ENCODE data around the gene GINS1. TPM values are rescaled to one million over a fixed set of nuclear protein-coding genes. Genes with fewer than 3 reads are reported as not detected.

GINS1 gene
- total and polyA plus RNA-seq, 2 experiments from 2014 or later = 32.0 to 65.4 TPM

DNA sequence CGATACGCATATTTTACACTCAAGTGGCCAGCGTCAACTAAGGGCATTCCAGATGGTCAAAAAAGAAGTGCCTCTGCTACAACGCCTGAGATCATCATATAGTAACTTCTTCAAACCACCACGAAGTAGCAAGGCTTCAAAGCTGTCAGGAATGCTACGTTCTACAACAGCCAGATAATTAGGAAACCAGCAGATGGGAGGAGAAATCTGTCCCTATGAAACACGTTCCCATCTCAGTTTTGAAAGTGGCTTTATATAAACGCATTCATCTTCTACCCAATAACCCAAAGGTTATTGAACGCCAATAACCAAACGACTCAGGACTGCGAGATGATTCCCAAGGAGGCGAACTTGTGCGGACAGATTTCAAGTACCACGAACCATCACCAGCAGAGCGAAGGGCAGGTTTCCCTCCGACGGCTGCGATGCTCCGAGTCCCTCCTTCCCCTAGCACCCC, 18.0 kb upstream of the GINS1 start:
- no peaks in the 10 kb centered on the region for H3K27me3 ChIP-seq (ENCODE audit: insufficient read depth)
- Mint-ChIP-seq H3K27ac (no peak overlapping the region), H3K9me3 (no peaks in the 10 kb centered on the region; the same call in 1 of the 3 replicates), H3K4me3 (peak overlapping the region; percentile 83), H3K36me3 (ENCODE audit: low read depth) (peaks cover 22% of the 10 kb centered on the region), H3K4me1 (peaks cover 9% of the 10 kb centered on the region), H3K27me3 (ENCODE audit: insufficient read depth, low read depth, poor library complexity) (peaks cover 7% of the 10 kb centered on the region)
- ATAC-seq (no peak), DNase-seq (ENCODE audit: low spot score) (peak; percentile 33)
- peak overlapping the region; percentile 52 for H3K4me3 ChIP-seq
- H3K4me1 ChIP-seq (ENCODE audit: insufficient read depth) = peaks cover 11% of the 10 kb centered on the region
- H4K20me1 ChIP-seq (replicated peaks; ENCODE audit: insufficient read depth) = peaks cover 24% of the 10 kb centered on the region
- H3F3A ChIP-seq (replicated peaks; ENCODE audit: low read depth) = no peaks in the 10 kb centered on the region; the same call in 1 of the 2 replicates
- no peak for TF ChIP-seq CTCF (conservative IDR thresholded peaks at IDR 0.05; ENCODE audit: low read depth in 2 of 2)
- no peak for TF ChIP-seq ETS1 (IDR thresholded peaks at IDR 0.05)
- no peak for TF ChIP-seq REST (IDR thresholded peaks at IDR 0.05; ENCODE audit: unreplicated experiment)
- no peak for TF ChIP-seq NANOG (IDR thresholded peaks at IDR 0.05; ENCODE audit: borderline replicate concordance)
- TF ChIP-seq JUNB (IDR thresholded peaks at IDR 0.05; ENCODE audit: unreplicated experiment) = no peak
- peaks cover 53% of the 10 kb centered on the region for H3K79me2 ChIP-seq (replicated peaks; ENCODE audit: insufficient read depth)
- H2AFZ ChIP-seq = 0 out of 2 replicates have a peak overlapping the region, but pooled peaks have one; percentile 80
- no peak overlapping the region for H3K27ac ChIP-seq (ENCODE audit: low read depth)
- H3K9me2 ChIP-seq (ENCODE audit: insufficient read depth) = no peaks in the 10 kb centered on the region
- peak overlapping the region; percentile 80 for H3K4me2 ChIP-seq
- no peaks in the 10 kb centered on the region for H3K36me3 ChIP-seq (ENCODE audit: insufficient read depth)

GRCh38 chr20:25389858-25390537, 17.5 kb upstream of the GINS1 start:
- peak overlapping the region; percentile 80 for H3K4me2 ChIP-seq
- Mint-ChIP-seq H3K9me3 (no peaks in the 10 kb centered on the region; the same call in 1 of the 3 replicates), H3K27me3 (ENCODE audit: insufficient read depth, low read depth, poor library complexity) (peaks cover 4% of the 10 kb centered on the region), H3K36me3 (ENCODE audit: low read depth) (peaks cover 18% of the 10 kb centered on the region), H3K4me3 (peak overlapping the region; percentile 83), H3K4me1 (peaks cover 9% of the 10 kb centered on the region), H3K27ac (no peak overlapping the region)
- H4K20me1 ChIP-seq (replicated peaks; ENCODE audit: insufficient read depth) = peaks cover 20% of the 10 kb centered on the region
- H3K9me2 ChIP-seq (ENCODE audit: insufficient read depth) = no peaks in the 10 kb centered on the region
- peak overlapping the region; percentile 80 for H2AFZ ChIP-seq
- peaks cover 48% of the 10 kb centered on the region for H3K79me2 ChIP-seq (replicated peaks; ENCODE audit: insufficient read depth)
- peak; percentile 67 for ATAC-seq
- no peaks in the 10 kb centered on the region for H3K36me3 ChIP-seq (ENCODE audit: insufficient read depth)
- H3K4me1 ChIP-seq (ENCODE audit: insufficient read depth) = peaks cover 11% of the 10 kb centered on the region
- no peak overlapping the region for H3K27ac ChIP-seq (ENCODE audit: low read depth)
- H3K27me3 ChIP-seq (ENCODE audit: insufficient read depth) = no peaks in the 10 kb centered on the region
- DNase-seq (ENCODE audit: low spot score) = peak; percentile 61
- peak overlapping the region; percentile 52 for H3K4me3 ChIP-seq
- no peaks in the 10 kb centered on the region; the same call in 1 of the 2 replicates for H3F3A ChIP-seq (replicated peaks; ENCODE audit: low read depth)
- TF ChIP-seq POLR2AphosphoS5 (IDR thresholded peaks at IDR 0.05; ENCODE audit: low read depth) (no peak), ZNF114 (CRISPR knock-in tag; IDR thresholded peaks at IDR 0.05) (no peak), REST (IDR thresholded peaks at IDR 0.05; ENCODE audit: unreplicated experiment) (no peak), JUNB (IDR thresholded peaks at IDR 0.05; ENCODE audit: unreplicated experiment) (no peak), ETS1 (IDR thresholded peaks at IDR 0.05) (no peak), STAT1 (IDR thresholded peaks at IDR 0.05; ENCODE audit: unreplicated experiment) (no peak)
